Measurements from ENCODE around the gene RPS3.

DNA sequence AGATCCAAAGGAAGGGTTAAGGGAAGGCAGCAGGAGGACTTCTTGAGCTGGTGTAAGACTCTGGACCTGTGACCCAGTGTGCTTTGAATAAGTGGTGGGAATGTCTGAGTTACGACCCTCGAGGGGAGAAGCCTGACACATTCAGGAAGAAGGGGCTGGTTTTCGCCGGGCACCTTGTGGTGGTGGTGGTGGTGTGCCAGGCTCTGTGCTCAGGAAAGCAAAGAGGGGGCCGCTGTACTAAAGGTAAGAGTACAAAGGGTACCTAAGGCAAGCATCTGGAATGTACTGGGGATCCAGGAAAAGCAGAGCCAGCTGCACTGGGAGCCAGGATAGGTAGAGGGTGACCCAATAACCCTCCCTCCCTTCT is 27.4 kb downstream of the RPS3 start:
- TF ChIP-seq, protein P1, sequence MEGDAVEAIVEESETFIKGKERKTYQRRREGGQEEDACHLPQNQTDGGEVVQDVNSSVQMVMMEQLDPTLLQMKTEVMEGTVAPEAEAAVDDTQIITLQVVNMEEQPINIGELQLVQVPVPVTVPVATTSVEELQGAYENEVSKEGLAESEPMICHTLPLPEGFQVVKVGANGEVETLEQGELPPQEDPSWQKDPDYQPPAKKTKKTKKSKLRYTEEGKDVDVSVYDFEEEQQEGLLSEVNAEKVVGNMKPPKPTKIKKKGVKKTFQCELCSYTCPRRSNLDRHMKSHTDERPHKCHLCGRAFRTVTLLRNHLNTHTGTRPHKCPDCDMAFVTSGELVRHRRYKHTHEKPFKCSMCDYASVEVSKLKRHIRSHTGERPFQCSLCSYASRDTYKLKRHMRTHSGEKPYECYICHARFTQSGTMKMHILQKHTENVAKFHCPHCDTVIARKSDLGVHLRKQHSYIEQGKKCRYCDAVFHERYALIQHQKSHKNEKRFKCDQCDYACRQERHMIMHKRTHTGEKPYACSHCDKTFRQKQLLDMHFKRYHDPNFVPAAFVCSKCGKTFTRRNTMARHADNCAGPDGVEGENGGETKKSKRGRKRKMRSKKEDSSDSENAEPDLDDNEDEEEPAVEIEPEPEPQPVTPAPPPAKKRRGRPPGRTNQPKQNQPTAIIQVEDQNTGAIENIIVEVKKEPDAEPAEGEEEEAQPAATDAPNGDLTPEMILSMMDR (optimal IDR thresholded peaks at IDR 0.05 in 1 of 3, IDR thresholded peaks at IDR 0.05 in 1 of 3, conservative IDR thresholded peaks at IDR 0.05 in 1 of 3; ENCODE audit: extremely low read depth in 1 of 3, insufficient read depth in 2 of 3, low read length in 3 of 3), result no peak
- TF ChIP-seq EZH2 (IDR thresholded peaks at IDR 0.05; ENCODE audit: low read length), result no peak
